IPS DF 19.7 (cell line): Measurements from ENCODE around the gene CD27.
"Not testable (repeated sequence)": the region's sequence is repeated elsewhere in the genome, so short reads cannot be mapped to it uniquely, and the experiment has no call there.

Source experiments
- DNase-seq: peaks from one replicate; pipeline ENCODE4 v3.0.0-alpha.2; 2013; ENCODE audit warnings: low read depth, low spot score

Gene CD27

DNA sequence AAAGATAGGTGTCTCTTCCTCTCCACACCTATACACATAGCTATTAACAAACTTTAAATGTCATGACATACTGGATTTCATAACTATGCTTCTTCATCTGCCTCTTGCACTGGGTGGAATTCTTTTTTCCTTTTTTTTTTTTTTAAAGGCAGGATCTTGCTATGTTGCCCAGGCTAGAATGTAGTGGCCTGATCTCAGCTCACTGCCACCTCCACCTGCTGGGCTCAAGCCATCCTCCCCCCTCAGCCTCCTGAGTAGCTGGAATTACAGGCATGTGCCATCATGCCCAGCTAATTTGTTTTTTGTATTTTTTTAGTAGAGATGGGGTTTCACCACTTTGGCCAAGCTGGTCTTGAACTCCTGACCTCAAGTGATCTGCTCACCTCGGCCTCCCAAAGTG is 43.5 kb downstream of the CD27 start:
- no peak for DNase-seq

GRCh38 chr12:6489449-6489848 is 44.7 kb downstream of the CD27 start:
- DNase-seq = no peak

DNA sequence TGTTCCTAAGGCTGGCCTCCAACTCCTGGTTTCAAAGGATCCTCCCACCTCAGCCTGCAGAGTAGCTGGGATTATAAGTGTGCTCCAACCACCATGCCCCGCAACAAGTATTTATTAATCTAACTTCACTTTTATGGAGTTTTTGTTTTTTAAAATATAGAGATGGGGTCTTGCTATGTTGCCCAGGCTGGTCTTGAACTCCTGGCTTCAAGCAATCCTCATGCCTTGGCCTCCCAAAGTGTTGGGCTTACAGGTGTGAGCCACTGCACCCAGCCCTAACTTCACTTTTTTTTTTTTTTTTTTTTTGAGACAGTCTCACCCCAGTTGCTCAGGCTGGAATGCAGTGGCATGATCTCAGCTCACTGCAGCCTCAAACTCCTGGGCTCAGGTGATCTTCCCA is 45.9 kb downstream of the CD27 start:
- not testable (repeated sequence) for DNase-seq

GRCh38 chr12:6492838-6493496 is 48.2 kb downstream of the CD27 start, which contains the start of gene MRPL51:
MRPL51 (minus strand) TSS chr12:6493262; CDS start chr12:6493136, 126 bp downstream.
- DNase-seq = peak; percentile 70

GRCh38 chr12:6493497-6494257 is 48.9 kb downstream of the CD27 start, which contains the start of gene NCAPD2:
NCAPD2 (plus strand) TSS chr12:6494102; CDS start chr12:6495099, 997 bp downstream.
- peak; percentile 80 for DNase-seq

DNA sequence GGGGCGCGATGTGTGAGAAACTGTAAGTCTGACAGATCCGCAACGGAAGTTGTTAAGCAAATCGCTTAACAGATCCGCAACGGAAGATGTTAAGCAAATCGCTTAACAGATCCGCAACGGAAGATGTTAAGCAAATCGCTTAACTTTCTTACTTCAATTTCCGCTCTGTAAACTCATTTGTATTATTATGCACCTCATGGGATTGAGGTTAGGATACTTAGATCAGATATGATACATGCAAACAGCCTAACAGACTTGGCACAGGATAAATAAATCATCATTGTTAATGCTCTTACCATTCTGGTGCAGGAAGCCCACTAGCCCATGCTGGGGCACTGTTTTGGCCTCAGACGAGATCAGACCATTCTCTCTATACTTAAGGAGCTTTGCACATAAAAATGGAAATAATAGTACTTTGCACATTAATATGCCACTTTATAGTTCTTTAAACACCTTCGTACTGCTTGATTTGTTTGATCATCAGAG is 49.5 kb downstream of the CD27 start:
- no peak for DNase-seq

DNA sequence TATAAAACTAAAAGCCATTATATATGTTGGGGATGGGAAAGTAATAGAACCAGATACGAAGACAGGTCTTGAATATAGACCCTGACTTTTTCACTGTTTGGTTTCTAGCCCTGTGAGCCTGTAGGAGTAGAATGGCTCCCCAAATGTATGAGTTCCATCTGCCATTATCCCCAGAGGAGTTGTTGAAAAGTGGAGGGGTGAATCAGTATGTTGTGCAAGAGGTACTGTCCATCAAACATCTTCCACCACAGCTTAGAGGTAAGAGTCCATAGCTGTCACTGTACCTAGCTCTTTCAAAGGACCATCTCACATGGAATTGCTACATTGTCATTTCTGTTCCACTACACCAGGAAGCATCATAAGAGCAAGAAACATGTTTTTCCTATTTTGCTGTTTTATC is 50.2 kb downstream of the CD27 start:
- no peak for DNase-seq

DNA sequence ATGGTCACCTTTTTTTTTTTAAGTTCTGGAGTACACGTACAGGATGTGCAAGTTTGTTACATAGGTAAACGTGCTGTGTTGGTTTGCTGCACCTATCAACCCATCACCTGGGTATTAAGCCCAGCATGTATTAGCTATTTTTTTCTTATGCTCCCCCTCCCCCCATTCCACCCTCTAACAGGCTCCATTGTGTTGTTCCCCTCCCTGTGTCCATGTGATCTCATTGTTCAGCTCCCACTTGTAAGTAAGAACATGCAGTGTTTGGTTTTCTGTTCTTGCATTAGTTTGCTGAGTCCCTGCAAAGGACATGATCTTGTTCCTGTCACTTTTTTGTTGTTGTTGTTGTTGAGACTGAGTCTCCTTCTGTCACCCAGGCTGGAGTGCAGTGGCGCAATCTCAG is 52.5 kb downstream of the CD27 start:
- DNase-seq = not testable (repeated sequence)

GRCh38 chr12:6500466-6500865 is 55.7 kb downstream of the CD27 start:
- no peak for DNase-seq
